OCI-LY7 (cell line): ENCODE results near the gene BLACAT1.

Source experiments
- CTCF ChIP-seq: fragments of 200-600 bp; sonication (generic); conservative IDR thresholded peaks from 2 replicates; pipeline ENCODE4 v1.5.1; 2014; ENCODE audit warnings: mild to moderate bottlenecking, antibody characterized with exemption, low read length, moderate library complexity, mixed read lengths
- EZH2phosphoT487 ChIP-seq: fragments of 200-600 bp; sonication (generic); IDR thresholded peaks from 2 replicates; pipeline ENCODE4 v1.6.1; 2018; ENCODE audit warnings: low read depth, borderline replicate concordance, mild to moderate bottlenecking, mixed run types, antibody characterized with exemption, low read length, moderate library complexity, mixed read lengths

GRCh38 chr1:205453466-205453865, 2.4 kb downstream of the BLACAT1 start:
- TF ChIP-seq CTCF (no peak), EZH2phosphoT487 (no peak)
